ENCODE measurements around the gene WDR7.

Gene WDR7

DNA sequence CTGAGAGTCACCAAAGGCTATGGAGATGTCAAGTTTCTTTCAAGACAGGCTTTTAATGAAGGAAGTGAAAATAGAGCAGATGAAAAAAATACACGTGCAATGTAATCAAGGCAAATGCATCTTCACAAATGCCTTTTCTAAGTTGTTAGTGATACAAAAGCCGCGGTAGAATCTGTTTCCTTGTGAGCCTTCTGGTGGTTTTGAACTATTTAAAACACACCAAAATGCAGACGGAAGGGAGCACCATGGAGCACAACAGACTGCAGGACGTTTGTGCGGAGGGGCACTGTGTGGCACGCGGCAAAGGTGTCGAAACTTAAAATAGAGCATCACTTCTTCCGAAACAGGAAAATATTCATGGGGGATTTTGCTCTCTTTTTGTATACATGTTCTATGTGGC, 430.7 kb downstream of the WDR7 start:
- no peak for DNase-seq (ENCODE audit: low spot score)

GRCh38 chr18:57083485-57083884, 432.3 kb downstream of the WDR7 start:
- no peak for DNase-seq (ENCODE audit: low spot score)

GRCh38 chr18:57084331-57085271, 433.4 kb downstream of the WDR7 start:
- no peak for DNase-seq (ENCODE audit: low spot score)

GRCh38 chr18:57085371-57085770, 434.2 kb downstream of the WDR7 start:
- DNase-seq (ENCODE audit: low spot score) = no peak

GRCh38 chr18:57086163-57086562, 435.0 kb downstream of the WDR7 start:
- no peak for DNase-seq (ENCODE audit: low spot score)
